A673 (cell line): ENCODE data around the gene OVCA2.

Experiments used
- EZH2 ChIP-seq: fragments of 200-600 bp; sonication (generic); IDR thresholded peaks from 2 replicates; pipeline ENCODE4 v1.6.1; 2017; ENCODE audit warnings: borderline replicate concordance, low read depth, mild to moderate bottlenecking, mixed read lengths, antibody characterized with exemption, low read length; ENCODE audit not compliant: poor library complexity, severe bottlenecking
- TF ChIP-seq, protein P1 (sequence below): fragments of 300-800, 200-600 bp; sonication (generic); conservative IDR thresholded peaks from 2 replicates; pipeline ENCODE4 v1.5.1; 2017; ENCODE audit warnings: low read depth, mild to moderate bottlenecking, antibody characterized with exemption, low read length, moderate library complexity, mixed read lengths

DNA sequence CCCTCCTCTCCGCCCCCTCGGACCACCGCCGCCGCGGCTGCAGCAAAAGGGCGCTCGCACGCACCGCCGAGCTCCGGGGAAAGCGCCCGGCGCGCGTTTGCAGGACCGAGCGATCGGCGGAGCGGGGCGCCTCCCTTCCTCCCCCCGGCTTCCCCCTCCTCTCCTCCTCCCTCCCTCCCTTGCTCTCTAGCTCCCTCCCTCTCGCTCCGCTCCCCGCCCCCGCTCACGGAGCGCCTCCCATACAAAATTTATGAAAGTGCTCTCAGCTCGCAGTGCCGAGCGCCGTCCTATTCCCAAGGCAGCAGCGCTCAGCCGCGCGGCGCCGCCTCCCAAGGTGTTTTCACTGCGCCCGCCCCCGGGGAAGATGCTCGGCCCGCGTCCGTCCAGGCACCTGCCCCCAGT lies 16.6 kb upstream of the OVCA2 start, which contains the start of gene RTN4RL1:
- TF ChIP-seq, protein P1, sequence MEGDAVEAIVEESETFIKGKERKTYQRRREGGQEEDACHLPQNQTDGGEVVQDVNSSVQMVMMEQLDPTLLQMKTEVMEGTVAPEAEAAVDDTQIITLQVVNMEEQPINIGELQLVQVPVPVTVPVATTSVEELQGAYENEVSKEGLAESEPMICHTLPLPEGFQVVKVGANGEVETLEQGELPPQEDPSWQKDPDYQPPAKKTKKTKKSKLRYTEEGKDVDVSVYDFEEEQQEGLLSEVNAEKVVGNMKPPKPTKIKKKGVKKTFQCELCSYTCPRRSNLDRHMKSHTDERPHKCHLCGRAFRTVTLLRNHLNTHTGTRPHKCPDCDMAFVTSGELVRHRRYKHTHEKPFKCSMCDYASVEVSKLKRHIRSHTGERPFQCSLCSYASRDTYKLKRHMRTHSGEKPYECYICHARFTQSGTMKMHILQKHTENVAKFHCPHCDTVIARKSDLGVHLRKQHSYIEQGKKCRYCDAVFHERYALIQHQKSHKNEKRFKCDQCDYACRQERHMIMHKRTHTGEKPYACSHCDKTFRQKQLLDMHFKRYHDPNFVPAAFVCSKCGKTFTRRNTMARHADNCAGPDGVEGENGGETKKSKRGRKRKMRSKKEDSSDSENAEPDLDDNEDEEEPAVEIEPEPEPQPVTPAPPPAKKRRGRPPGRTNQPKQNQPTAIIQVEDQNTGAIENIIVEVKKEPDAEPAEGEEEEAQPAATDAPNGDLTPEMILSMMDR: no peak
- no peak for TF ChIP-seq EZH2
